Skin of body (tissue), 2 donors: Measurements from ENCODE around the gene RAB15. TPM values are rescaled to one million over a fixed set of nuclear protein-coding genes. Genes with fewer than 3 reads are reported as not detected.
A peak's percentile ranks its signal among the peaks of the same experiment; 100 is the strongest.

Source experiments
- DNase-seq: peaks from one replicate; lab custom pipeline; 2025; lab: John Stamatoyannopoulos, UW
- total RNA-seq: library from RNA; depleted of rRNA; stranded (reverse); fragments of >200 nt; gene quantifications from one replicate; pipeline ENCODE4 v1.2.3, GENCODE V29; 2014

RAB15 gene
- total RNA-seq, 1 donor from 2014 or later = 3.4 TPM

- DNase-seq = no peak
Observed at GRCh38 chr14:64955297-64955696, 16.8 kb downstream of the RAB15 start.

GRCh38 chr14:64954491-64955240, 17.5 kb downstream of the RAB15 start:
- no peak for DNase-seq

GRCh38 chr14:64953661-64954060, 18.5 kb downstream of the RAB15 start:
- DNase-seq = no peak

GRCh38 chr14:64953310-64953654, 18.9 kb downstream of the RAB15 start:
- DNase-seq = no peak

- DNase-seq = no peak
Observed at GRCh38 chr14:64952598-64953309, 19.4 kb downstream of the RAB15 start.

- DNase-seq = no peak
Observed at GRCh38 chr14:64951724-64952123, 20.4 kb downstream of the RAB15 start.

GRCh38 chr14:64951291-64951690, 20.8 kb downstream of the RAB15 start:
- no peak for DNase-seq

- DNase-seq = no peak
Observed at GRCh38 chr14:64950889-64951288, 21.2 kb downstream of the RAB15 start.

- DNase-seq = no peak
Observed at GRCh38 chr14:64948612-64949210, 23.4 kb downstream of the RAB15 start.

- DNase-seq = no peak
Observed at GRCh38 chr14:64947710-64948611, 24.2 kb downstream of the RAB15 start.

GRCh38 chr14:64946310-64947045, 25.7 kb downstream of the RAB15 start:
- DNase-seq = no peak

GRCh38 chr14:64945431-64946178, 26.5 kb downstream of the RAB15 start:
- DNase-seq = no peak

GRCh38 chr14:64944861-64945260, 27.3 kb downstream of the RAB15 start:
- DNase-seq = no peak

GRCh38 chr14:64944041-64944440, 28.1 kb downstream of the RAB15 start:
- peak; percentile 23 for DNase-seq

- DNase-seq = no peak
Observed at GRCh38 chr14:64943556-64943955, 28.6 kb downstream of the RAB15 start.

GRCh38 chr14:64942531-64943111, 29.5 kb downstream of the RAB15 start, which contains the start of gene GPX2:
Gene GPX2 (minus strand): TSS chr14:64942745. CDS start chr14:64942726, 19 bp downstream.
- no peak for DNase-seq

GRCh38 chr14:64940336-64940910, 31.7 kb downstream of the RAB15 start:
- no peak for DNase-seq

GRCh38 chr14:64939817-64940190, 32.3 kb downstream of the RAB15 start:
- DNase-seq = no peak
